Neural progenitor cell (in vitro differentiated cells): ENCODE data around the gene PCDHGB2.

ENCODE experiments used
- CTCF ChIP-seq: fragments of 200-600 bp; sonication (generic); IDR thresholded peaks from 2 replicates; pipeline ENCODE4 v1.5.1; 2017; ENCODE audit warnings: antibody characterized with exemption, mild to moderate bottlenecking
- EZH2 ChIP-seq: fragments of 200-600 bp; sonication (generic); IDR thresholded peaks from 2 replicates; pipeline ENCODE4 v1.6.1; 2017; ENCODE audit warnings: antibody characterized with exemption, mild to moderate bottlenecking, moderate library complexity
- EZH2phosphoT487 ChIP-seq: fragments of 200-600 bp; sonication (generic); IDR thresholded peaks from 2 replicates; pipeline ENCODE4 v1.6.1; 2017; ENCODE audit warnings: antibody characterized with exemption

- TF ChIP-seq CTCF (no peak), EZH2 (no peak), EZH2phosphoT487 (no peak)
These were observed 33.5 kb downstream of the PCDHGB2 start for GRCh38 chr5:141393267-141393666.
